Cardiac fibroblast (primary cell): ENCODE measurements around the gene ARHGAP9.

ENCODE experiments used
- DNase-seq, 2 donors: peaks; one replicate each; pipeline versions ENCODE4 v3.0.0 to v3.0.0-alpha.2; 2010; ENCODE audit warnings: low read depth in 2 of 2
- H3K4me3 ChIP-seq, 2 donors: replicated peaks in 1 of 2; 1 replicate in 1 of 2; 2 replicates in 1 of 2; pipeline ENCODE4 v1.5.1; 2011; ENCODE audit warnings: low read depth in 2 of 2, low read length in 2 of 2, mild to moderate bottlenecking in 2 of 2, moderate library complexity in 1 of 2
- TF ChIP-seq, protein P1 (sequence below): IDR thresholded peaks from one replicate; pipeline ENCODE4 v1.5.1; 2011; ENCODE audit warnings: low read depth, mild to moderate bottlenecking, low read length, inconsistent platforms

The ARHGAP9 gene

DNA sequence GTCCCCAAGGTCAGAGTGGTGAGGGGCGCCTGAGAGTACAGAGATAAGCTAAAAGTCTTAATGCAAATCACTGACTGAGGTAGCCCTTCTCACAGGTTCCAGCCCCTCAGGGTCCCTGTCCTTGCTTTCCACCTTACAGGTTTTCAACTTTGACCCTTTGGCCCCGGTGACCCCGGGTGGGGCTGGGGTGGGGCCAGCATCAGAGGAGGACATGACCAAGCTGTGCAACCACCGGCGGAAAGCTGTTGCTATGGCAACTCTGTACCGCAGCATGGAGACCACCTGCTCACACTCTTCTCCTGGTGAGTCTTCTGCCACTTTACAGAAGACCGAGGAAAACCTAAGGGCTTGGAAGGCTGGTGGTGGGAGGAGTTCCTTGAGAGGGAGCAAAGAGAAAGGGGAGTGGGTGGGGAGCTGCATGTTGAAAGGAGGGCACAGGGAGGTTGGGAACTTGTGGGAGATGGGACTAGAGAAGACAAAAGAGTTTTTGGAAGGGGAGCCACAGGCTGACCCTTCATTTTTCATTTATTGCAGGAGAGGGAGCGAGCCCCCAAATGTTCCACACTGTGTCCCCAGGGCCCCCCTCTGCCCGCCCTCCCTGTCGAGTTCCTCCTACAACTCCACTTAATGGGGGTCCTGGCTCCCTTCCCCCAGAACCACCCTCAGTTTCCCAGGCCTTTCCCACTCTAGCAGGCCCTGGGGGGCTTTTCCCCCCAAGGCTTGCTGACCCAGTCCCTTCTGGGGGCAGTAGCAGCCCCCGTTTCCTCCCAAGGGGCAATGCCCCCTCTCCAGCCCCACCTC lies 45.3 kb upstream of the ARHGAP9 start:
- TF ChIP-seq, protein P1, sequence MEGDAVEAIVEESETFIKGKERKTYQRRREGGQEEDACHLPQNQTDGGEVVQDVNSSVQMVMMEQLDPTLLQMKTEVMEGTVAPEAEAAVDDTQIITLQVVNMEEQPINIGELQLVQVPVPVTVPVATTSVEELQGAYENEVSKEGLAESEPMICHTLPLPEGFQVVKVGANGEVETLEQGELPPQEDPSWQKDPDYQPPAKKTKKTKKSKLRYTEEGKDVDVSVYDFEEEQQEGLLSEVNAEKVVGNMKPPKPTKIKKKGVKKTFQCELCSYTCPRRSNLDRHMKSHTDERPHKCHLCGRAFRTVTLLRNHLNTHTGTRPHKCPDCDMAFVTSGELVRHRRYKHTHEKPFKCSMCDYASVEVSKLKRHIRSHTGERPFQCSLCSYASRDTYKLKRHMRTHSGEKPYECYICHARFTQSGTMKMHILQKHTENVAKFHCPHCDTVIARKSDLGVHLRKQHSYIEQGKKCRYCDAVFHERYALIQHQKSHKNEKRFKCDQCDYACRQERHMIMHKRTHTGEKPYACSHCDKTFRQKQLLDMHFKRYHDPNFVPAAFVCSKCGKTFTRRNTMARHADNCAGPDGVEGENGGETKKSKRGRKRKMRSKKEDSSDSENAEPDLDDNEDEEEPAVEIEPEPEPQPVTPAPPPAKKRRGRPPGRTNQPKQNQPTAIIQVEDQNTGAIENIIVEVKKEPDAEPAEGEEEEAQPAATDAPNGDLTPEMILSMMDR: no peak
- H3K4me3 ChIP-seq: peak overlapping the region in 1 of 2 donors; percentile 86
- no peak for DNase-seq

GRCh38 chr12:57523706-57524614 lies 44.3 kb upstream of the ARHGAP9 start:
- DNase-seq: peak in 1 of 2 donors; percentile 46
- peak overlapping the region; percentile 84 to 86 for H3K4me3 ChIP-seq
- TF ChIP-seq, protein P1: no peak

- H3K4me3 ChIP-seq: peak overlapping the region; percentile 84 to 86
- peak; percentile 44 to 79 for DNase-seq
- TF ChIP-seq, protein P1: no peak
Measured at GRCh38 chr12:57522887-57523705, 43.4 kb upstream of the ARHGAP9 start.

DNA sequence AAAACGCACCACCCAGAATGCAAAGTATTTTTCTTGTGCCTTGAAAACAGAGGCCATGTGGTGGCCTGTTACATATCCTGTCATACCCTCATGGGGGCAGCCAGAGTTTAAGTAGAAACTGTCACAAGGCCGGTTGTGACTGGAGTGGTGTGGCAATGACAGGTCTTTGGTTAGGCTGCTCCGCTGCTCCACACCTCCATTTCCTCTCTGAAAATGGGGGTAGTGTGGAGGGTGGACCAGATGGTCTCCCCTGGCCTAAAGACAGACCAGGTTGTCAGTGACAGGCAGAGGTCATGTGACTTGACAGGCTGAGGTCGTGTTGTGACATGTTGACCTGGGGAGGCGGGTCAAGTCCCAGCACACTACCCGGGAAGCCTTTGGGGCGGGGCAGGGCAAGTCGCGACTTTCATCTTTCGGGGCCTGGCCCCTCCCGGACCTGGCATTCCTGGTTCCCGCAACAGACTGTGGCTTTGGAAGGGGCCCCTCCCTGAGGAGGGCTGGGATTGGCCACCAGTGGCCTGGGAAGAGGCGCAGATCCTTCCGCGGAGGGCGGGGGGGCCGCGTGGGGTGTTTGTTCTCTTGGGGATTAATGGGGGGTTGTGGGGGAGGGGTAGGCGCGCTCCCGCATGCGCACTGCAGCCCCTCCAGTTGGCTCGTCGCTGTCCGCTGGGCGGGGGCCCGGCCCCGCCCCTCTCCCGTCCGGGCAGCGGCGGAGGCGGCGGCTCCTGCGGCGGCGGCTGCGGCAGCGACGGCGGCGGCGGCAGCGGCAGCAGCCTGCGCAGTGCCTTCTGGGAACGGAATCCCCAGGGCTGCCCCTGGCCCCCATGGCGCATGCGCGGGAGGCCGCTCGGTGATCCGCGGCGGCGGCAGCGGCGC lies 42.6 kb upstream of the ARHGAP9 start, which contains the start of gene MBD6:
Gene MBD6 (plus strand): TSS at position 814 of the 876 bp plus-strand sequence. CDS start 1,480 bp downstream, outside the sequence.
- DNase-seq: peak; percentile 92 to 95
- H3K4me3 ChIP-seq: peak within 1 kb of the TSS; percentile 84 to 86
- TF ChIP-seq, protein P1: no peak

GRCh38 chr12:57521525-57522010 lies 41.9 kb upstream of the ARHGAP9 start:
- TF ChIP-seq, protein P1: no peak
- no peak overlapping the region for H3K4me3 ChIP-seq
- DNase-seq: peak in 1 of 2 donors; percentile 55
